Upper lobe of left lung (tissue), 6 donors: ENCODE measurements around the gene HIGD1C. TPM values are rescaled to one million over a fixed set of nuclear protein-coding genes. Genes with fewer than 3 reads are reported as not detected.

Experiments used
- ATAC-seq, 2 donors: fragments of 200-7000 bp; cut with Tn5 transposase; one replicate each; pipeline ENCODE4 v1.9.1; 2022; ENCODE audit warnings: mild to moderate bottlenecking in 2 of 2, moderate library complexity in 2 of 2; ENCODE audit not compliant: low FRiP score in 2 of 2
- DNase-seq, 2 donors: peaks; one replicate each; pipeline ENCODE4 v3.0.0-alpha.2; 2019 to 2020
- H3K27ac ChIP-seq, 4 donors: fragments of 200-600 bp; sonication (generic); one replicate each; pipeline ENCODE4 v1.5.1; 2016 to 2019
- H3K27me3 ChIP-seq, 4 donors: fragments of 200-600 bp; sonication (generic); one replicate each; pipeline ENCODE4 v1.5.1; 2017 to 2019
- H3K36me3 ChIP-seq, 4 donors: fragments of 200-600 bp; sonication (generic); one replicate each; pipeline ENCODE4 v1.5.1; 2016 to 2019
- H3K4me1 ChIP-seq, 4 donors: fragments of 200-600 bp; sonication (generic); one replicate each; pipeline ENCODE4 v1.5.1; 2018 to 2019
- H3K4me3 ChIP-seq, 4 donors: fragments of 200-600 bp; sonication (generic); one replicate each; pipeline ENCODE4 v1.5.1; 2017 to 2019; ENCODE audit warnings: mild to moderate bottlenecking in 2 of 4, moderate library complexity in 1 of 4
- H3K9me3 ChIP-seq, 4 donors: fragments of 200-600 bp; sonication (generic); one replicate each; pipeline ENCODE4 v1.5.1; 2018 to 2019
- CTCF ChIP-seq, 6 experiments: fragments of 450-650 bp in 4 of 6; fragments of 200-600 bp in 2 of 6; sonication (generic) in 2 of 6; IDR thresholded peaks; one replicate each; pipeline ENCODE4 v1.5.1; 2016 to 2019; ENCODE audit warnings: antibody characterized with exemption in 6 of 6
- EP300 ChIP-seq, 4 donors: sonication (generic); formaldehyde crosslinking; IDR thresholded peaks; one replicate each; pipeline ENCODE4 v1.5.1; 2017; ENCODE audit warnings: antibody characterized with exemption in 4 of 4, control low read depth in 2 of 4
- POLR2A ChIP-seq, 4 donors: fragments of 450-650 bp; IDR thresholded peaks; one replicate each; pipeline ENCODE4 v1.5.1; 2016 to 2017; ENCODE audit warnings: antibody characterized with exemption in 4 of 4, mild to moderate bottlenecking in 2 of 4
- POLR2AphosphoS5 ChIP-seq, 2 donors: sonication (generic); formaldehyde crosslinking; IDR thresholded peaks; one replicate each; pipeline ENCODE4 v1.5.1; 2017; ENCODE audit warnings: antibody characterized with exemption in 2 of 2
- WGBS, 2 donors: methylation state at CpG; one replicate each; pipeline ENCODE4 v1.1.5; 2017 to 2018; 5-methylcytosine and 5-hydroxymethylcytosine counted together
- total RNA-seq, 6 donors: library from RNA; depleted of rRNA in 4 of 6; stranded (reverse); fragments of >200 nt in 4 of 6; gene quantifications; one replicate each; pipeline versions ENCODE4 v1.1.0 to v1.2.1, GENCODE V29; 2016 to 2021
- donor health status: DM: no; HTN: no; CAD: no; lungs with moderate emphysema.
- donor health status: DM: no; HTN: yes; CAD: no; lungs with severe emphysema.

HIGD1C gene
- total RNA-seq, 6 donors from 2014 or later, result not detected

GRCh38 chr12:50986966-50987737, 34.8 kb downstream of the HIGD1C start:
- H3K9me3 ChIP-seq, result no peaks in the 10 kb centered on the region
- WGBS, 2 donors, result 53 to 59% methylated on average over 8 of the region's 8 CpGs
- no peaks in the 10 kb centered on the region for H3K27me3 ChIP-seq
- DNase-seq (no peak), ATAC-seq (peak in 1 of 2 donors; percentile 79)
- TF ChIP-seq EP300 (IDR thresholded peaks at IDR 0.05) (no peak), CTCF (IDR thresholded peaks at IDR 0.05) (peak in 5 of 6 experiments; percentile 25 to 55 (median 39))
- peaks cover 16 to 51% (median 32%) of the 10 kb centered on the region in 4 donors for H3K36me3 ChIP-seq
- H3K4me3 ChIP-seq, result no peak overlapping the region
- H3K4me1 ChIP-seq, result peaks cover 15 to 19% (median 19%) of the 10 kb centered on the region in 4 donors
- H3K27ac ChIP-seq, result peak overlapping the region in 1 of 4 donors; percentile 71

DNA sequence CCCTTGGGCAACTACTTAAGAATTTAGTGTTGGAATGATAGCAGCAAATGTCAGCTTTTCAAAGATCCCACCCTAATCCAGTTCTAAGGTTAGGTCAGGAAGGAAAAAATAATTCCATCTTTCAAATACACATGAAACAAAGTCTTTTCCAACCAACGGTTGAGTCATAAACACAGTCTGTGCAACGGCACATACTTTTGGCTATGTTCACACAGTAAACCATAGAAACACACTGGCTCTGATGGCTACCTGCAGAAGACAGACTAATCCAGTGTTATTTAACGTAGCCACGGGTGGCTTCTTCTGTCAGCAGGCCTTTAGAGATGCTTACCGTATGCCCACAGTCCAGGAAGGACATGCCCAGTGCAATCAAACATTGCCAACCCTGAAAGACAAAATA, 35.7 kb downstream of the HIGD1C start:
- TF ChIP-seq EP300 (IDR thresholded peaks at IDR 0.05), result no peak
- no peak for TF ChIP-seq POLR2A (IDR thresholded peaks at IDR 0.05)
- TF ChIP-seq CTCF (IDR thresholded peaks at IDR 0.05), result no peak
- TF ChIP-seq POLR2AphosphoS5 (IDR thresholded peaks at IDR 0.05), result no peak
- Histone ChIP-seq H3K4me1 (peaks cover 15 to 19% (median 19%) of the 10 kb centered on the region in 4 donors), H3K9me3 (no peaks in the 10 kb centered on the region), H3K4me3 (no peak overlapping the region), H3K27ac (no peak overlapping the region), H3K27me3 (no peaks in the 10 kb centered on the region), H3K36me3 (peaks cover 19 to 60% (median 35%) of the 10 kb centered on the region in 4 donors)
- no peak for DNase-seq
- no peak for ATAC-seq
- 83% methylated on average over 5 of the region's 5 CpGs for WGBS, 2 donors

DNA sequence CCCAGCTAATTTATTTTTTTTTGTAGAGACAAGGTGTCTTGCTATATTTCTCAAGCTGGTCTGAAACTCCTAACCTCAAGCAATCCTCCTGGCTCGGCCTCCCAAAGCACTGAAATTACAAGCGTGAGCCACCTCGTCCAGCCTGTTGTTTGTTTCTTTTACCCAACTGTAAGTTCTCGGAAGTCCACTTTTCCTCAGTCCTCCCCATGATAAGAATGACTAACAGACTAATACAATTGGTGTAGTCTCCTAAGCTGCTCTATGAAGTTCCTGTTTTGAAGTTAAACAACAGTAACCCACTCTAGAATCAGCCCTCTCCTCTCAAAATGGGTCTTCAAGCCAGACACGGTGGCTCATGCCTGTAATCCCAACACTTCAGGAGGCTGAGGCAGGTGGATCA, 36.5 kb downstream of the HIGD1C start:
- no peak for ATAC-seq
- no peak overlapping the region for H3K4me3 ChIP-seq
- DNase-seq, result no peak
- H3K27me3 ChIP-seq, result no peaks in the 10 kb centered on the region
- TF ChIP-seq POLR2AphosphoS5 (IDR thresholded peaks at IDR 0.05) (no peak), POLR2A (IDR thresholded peaks at IDR 0.05) (no peak)
- H3K9me3 ChIP-seq, result no peaks in the 10 kb centered on the region
- peaks cover 19 to 66% (median 38%) of the 10 kb centered on the region in 4 donors for H3K36me3 ChIP-seq
- H3K4me1 ChIP-seq, result peaks cover 15 to 19% (median 19%) of the 10 kb centered on the region in 4 donors
- H3K27ac ChIP-seq, result no peak overlapping the region
- 90 to 93% methylated on average over 5 of the region's 5 CpGs for WGBS, 2 donors

DNA sequence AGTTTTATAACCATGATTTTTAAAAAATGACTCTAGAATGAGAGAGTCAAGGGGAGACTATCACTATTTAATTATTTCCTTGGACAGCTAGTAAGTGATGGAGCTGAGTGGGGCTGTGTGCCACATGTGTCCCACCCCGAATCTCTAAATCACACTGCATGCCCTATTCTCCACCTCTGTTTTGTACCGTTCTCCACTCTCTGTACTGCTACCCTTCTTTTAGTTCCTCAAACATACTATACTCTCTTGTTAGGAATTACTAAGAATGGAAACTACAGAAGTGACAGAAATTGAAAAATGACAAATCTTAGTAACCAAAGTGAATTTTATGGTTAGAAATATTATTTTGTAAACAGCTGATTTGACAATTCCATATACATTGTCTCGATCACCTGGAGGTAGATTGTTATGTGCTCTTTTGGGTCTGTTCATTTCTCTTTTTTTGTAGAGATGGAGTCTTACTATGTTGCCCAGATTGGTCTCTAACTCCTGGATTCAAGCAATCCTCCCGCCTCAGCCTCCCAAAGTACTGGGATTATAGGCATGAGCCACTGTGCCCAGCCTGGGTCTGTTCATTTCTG, 37.9 kb downstream of the HIGD1C start:
- ATAC-seq, result no peak
- DNase-seq, result no peak
- 89 to 95% methylated on average over 4 of the region's 4 CpGs for whole genome bisulfite sequencing, 2 donors
- no peaks in the 10 kb centered on the region for H3K9me3 ChIP-seq
- no peak overlapping the region for H3K4me3 ChIP-seq
- H3K27ac ChIP-seq, result no peak overlapping the region
- no peaks in the 10 kb centered on the region for H3K27me3 ChIP-seq
- TF ChIP-seq POLR2AphosphoS5 (IDR thresholded peaks at IDR 0.05) (no peak), CTCF (IDR thresholded peaks at IDR 0.05) (no peak), EP300 (IDR thresholded peaks at IDR 0.05) (no peak), POLR2A (IDR thresholded peaks at IDR 0.05) (no peak)
- peaks cover 7 to 15% (median 9%) of the 10 kb centered on the region in 4 donors for H3K4me1 ChIP-seq
- H3K36me3 ChIP-seq, result peaks cover 19 to 80% (median 50%) of the 10 kb centered on the region in 4 donors

DNA sequence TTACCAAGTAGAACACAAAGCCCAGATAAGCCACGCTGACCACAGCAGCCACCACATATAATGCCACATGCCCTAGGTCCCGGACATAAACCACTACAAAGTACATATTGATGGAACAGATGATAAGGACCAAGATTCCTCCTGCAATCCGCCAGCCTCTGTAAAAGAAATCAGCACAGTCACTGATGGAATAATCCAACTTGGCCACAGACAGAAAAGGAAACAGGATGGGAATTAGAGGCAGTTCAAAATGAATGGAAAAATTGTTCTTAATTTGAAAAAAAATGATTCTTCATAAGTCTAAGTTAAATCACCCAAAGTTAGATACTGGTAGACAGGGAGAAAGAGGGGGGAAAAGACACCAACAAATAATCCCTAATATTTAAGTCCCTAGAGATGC, 38.4 kb downstream of the HIGD1C start:
- ATAC-seq (no peak), DNase-seq (no peak)
- TF ChIP-seq EP300 (IDR thresholded peaks at IDR 0.05), result no peak
- H3K9me3 ChIP-seq, result no peaks in the 10 kb centered on the region
- no peak overlapping the region for H3K27ac ChIP-seq
- WGBS, 2 donors, result 81 to 88% methylated on average over 3 of the region's 3 CpGs
- H3K4me1 ChIP-seq, result peaks cover 1 to 10% (median 5%) of the 10 kb centered on the region in 4 donors
- H3K36me3 ChIP-seq, result peaks cover 23 to 86% (median 56%) of the 10 kb centered on the region in 4 donors
- no peaks in the 10 kb centered on the region for H3K27me3 ChIP-seq
- H3K4me3 ChIP-seq, result no peak overlapping the region
